CD8-positive, alpha-beta memory T cell (primary cell): ENCODE data around the gene GLYATL2. TPM values are rescaled to one million over a fixed set of nuclear protein-coding genes. Genes with fewer than 3 reads are reported as not detected.

ENCODE experiments used
- CTCF ChIA-PET: fragments of 350-600 bp; sonication (Branson Sonifier 250); formaldehyde crosslinking; loops from one replicate; lab custom pipeline; 2021; ENCODE audit warnings: antibody characterized with exemption; lab: Charles Lee
- POLR2A ChIA-PET: fragments of 350-600 bp; sonication (Branson Sonifier 250); formaldehyde crosslinking; loops from one replicate; lab custom pipeline; 2021; ENCODE audit warnings: antibody characterized with exemption; lab: Charles Lee
- DNase-seq, 5 donors: peaks; one replicate each; pipeline versions ENCODE4 v3.0.0 to v3.0.0-alpha.2; 2020 to 2022; ENCODE audit warnings: mixed read lengths in 1 of 5
- H3K27ac ChIP-seq: one replicate; pipeline ENCODE4 v1.7.0; 2013; ENCODE audit warnings: low read depth, mild to moderate bottlenecking, low read length, moderate library complexity
- H3K27me3 ChIP-seq: 2 replicates; pipeline ENCODE4 v1.7.0; 2013; ENCODE audit warnings: low read length, mild to moderate bottlenecking; ENCODE audit not compliant: insufficient read depth, poor library complexity, severe bottlenecking
- H3K36me3 ChIP-seq: 2 replicates; pipeline ENCODE4 v1.7.0; 2013; ENCODE audit warnings: mild to moderate bottlenecking, low read length, moderate library complexity; ENCODE audit not compliant: insufficient read depth
- H3K4me1 ChIP-seq: 2 replicates; pipeline ENCODE4 v1.7.0; 2013; ENCODE audit warnings: mild to moderate bottlenecking, low read length, moderate library complexity; ENCODE audit not compliant: insufficient read depth
- H3K4me3 ChIP-seq: 2 replicates; pipeline ENCODE4 v1.7.0; 2013; ENCODE audit warnings: mild to moderate bottlenecking, low read length
- H3K9me3 ChIP-seq: 2 replicates; pipeline ENCODE4 v1.7.0; 2013; ENCODE audit warnings: mild to moderate bottlenecking, low read length
- H3K27ac Mint-ChIP-seq, 8 donors: one replicate each; pipeline ENCODE4 v1.8.0; 2020 to 2021; ENCODE audit warnings: mixed read lengths in 8 of 8, mild to moderate bottlenecking in 6 of 8, inconsistent platforms in 3 of 8, moderate library complexity in 3 of 8
- H3K27me3 Mint-ChIP-seq, 2 donors: one replicate each; pipeline ENCODE4 v1.8.0; 2020 to 2021; ENCODE audit warnings: mixed read lengths in 2 of 2, mild to moderate bottlenecking in 1 of 2, moderate library complexity in 1 of 2
- H3K36me3 Mint-ChIP-seq, 3 donors: one replicate each; pipeline ENCODE4 v1.8.0; 2020 to 2021; ENCODE audit warnings: mixed read lengths in 3 of 3, inconsistent platforms in 1 of 3, mild to moderate bottlenecking in 1 of 3
- H3K4me1 Mint-ChIP-seq, 3 donors: one replicate each; pipeline ENCODE4 v1.8.0; 2020 to 2021; ENCODE audit warnings: mixed read lengths in 3 of 3, inconsistent platforms in 1 of 3, mild to moderate bottlenecking in 1 of 3
- H3K4me3 Mint-ChIP-seq, 7 donors: one replicate each; pipeline ENCODE4 v1.8.0; 2020 to 2021; ENCODE audit warnings: mixed read lengths in 7 of 7, mild to moderate bottlenecking in 6 of 7, moderate library complexity in 4 of 7, inconsistent platforms in 2 of 7
- H3K9me3 Mint-ChIP-seq, 5 donors: one replicate each; pipeline ENCODE4 v1.8.0; 2020 to 2022; ENCODE audit warnings: mixed read lengths in 5 of 5, mild to moderate bottlenecking in 3 of 5, moderate library complexity in 2 of 5, inconsistent platforms in 1 of 5
- polyA plus RNA-seq: library from polyadenylated mRNA; unstranded; fragments of 300-500 nt; fragmentation: Illumina TruSeq; gene quantifications from one replicate; pipeline ENCODE4 v1.2.3, GENCODE V29; 2021
- total RNA-seq, 2 experiments: library from RNA; stranded (reverse); gene quantifications; one replicate each; pipeline ENCODE4 v1.2.3, GENCODE V29; 2021

The GLYATL2 gene
- total and polyA plus RNA-seq, 3 experiments from 2014 or later: not detected

DNA sequence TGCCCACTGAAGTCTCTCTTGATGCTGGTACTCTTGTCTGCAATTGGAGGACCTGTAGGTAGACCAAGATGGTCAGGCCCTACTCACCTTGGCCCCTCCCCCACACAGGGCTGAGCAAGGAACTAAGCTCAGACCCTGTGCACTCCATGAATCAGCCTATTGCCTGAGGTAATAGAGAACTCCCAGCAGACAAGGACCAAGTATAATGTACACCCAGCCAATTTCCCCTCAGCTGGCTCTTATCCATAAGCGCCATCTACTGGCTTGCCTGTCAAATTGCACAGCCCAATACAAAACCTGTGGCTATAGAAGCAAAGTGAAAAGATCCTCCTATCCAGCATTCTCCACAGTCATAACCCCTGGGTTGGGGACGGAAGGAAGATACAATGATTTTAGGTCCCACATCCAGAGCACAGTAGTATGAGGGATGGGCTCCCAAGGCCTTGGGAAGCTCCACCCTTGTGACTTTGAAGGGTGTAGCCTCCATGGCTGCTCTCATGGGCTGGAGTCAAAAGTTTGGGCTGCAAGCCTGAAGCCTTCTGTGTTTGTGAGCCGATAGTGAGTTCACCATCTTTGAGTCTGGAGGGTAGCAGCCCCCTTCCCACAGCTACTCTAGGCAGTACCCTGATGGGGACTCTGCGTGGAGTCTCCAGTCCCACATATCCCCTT lies 56.0 kb downstream of the GLYATL2 start:
- H3K27ac ChIP-seq: no peak overlapping the region
- Mint-ChIP-seq H3K36me3 (no peaks in the 10 kb centered on the region), H3K27me3 (peaks cover 2 to 17% of the 10 kb centered on the region in 2 donors), H3K4me1 (no peaks in the 10 kb centered on the region), H3K27ac (no peak overlapping the region), H3K9me3 (peaks cover 0 to 10% (median 0%) of the 10 kb centered on the region in 5 donors), H3K4me3 (no peak overlapping the region)
- ChIA-PET POLR2A (no interaction called here), CTCF (interaction anchor here (0.9 to 1.5 kb wide), 7 partner anchors 12 to 135 kb away, joined by 3 to 7 read pairs (median 3); no protein-coding TSS in a partner anchor)
- H3K4me3 ChIP-seq: no peak overlapping the region
- H3K36me3 ChIP-seq: no peaks in the 10 kb centered on the region
- no peaks in the 10 kb centered on the region for H3K27me3 ChIP-seq
- DNase-seq: peak in 3 of 5 donors; percentile 16 to 66 (median 53)
- H3K4me1 ChIP-seq: peaks cover 4% of the 10 kb centered on the region
- H3K9me3 ChIP-seq: no peaks in the 10 kb centered on the region

DNA sequence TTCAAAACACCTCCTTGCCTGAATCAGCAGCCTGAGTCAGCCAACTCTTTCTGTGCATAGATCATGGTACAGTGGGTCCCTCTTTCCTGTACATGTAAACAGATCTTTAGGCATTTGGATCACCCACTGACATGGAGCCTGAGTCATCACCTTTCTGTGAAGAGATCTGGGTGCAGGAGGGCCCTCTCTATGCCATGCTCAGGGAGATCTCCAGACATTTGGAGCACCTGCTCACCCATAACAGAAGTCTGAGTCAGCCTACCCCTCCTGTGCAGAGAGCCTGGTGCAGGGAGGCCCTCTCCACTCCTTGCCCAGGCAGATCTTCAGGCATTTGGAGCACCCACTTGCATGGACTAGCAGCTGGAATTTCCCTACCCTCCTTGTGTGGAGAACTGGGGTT lies 56.6 kb downstream of the GLYATL2 start:
- no peaks in the 10 kb centered on the region for H3K36me3 ChIP-seq
- CTCF ChIA-PET: interaction anchor here (0.6 to 1.5 kb wide), 8 partner anchors 12 to 169 kb away, joined by 3 to 7 read pairs (median 3); no protein-coding TSS in a partner anchor
- no peaks in the 10 kb centered on the region for H3K9me3 ChIP-seq
- no peak overlapping the region for H3K4me3 ChIP-seq
- H3K27me3 Mint-ChIP-seq: peaks cover 2 to 17% of the 10 kb centered on the region in 2 donors
- no peak overlapping the region for H3K4me3 Mint-ChIP-seq
- no peaks in the 10 kb centered on the region for H3K27me3 ChIP-seq
- H3K9me3 Mint-ChIP-seq: peaks cover 0 to 7% (median 0%) of the 10 kb centered on the region in 5 donors
- no peaks in the 10 kb centered on the region for H3K36me3 Mint-ChIP-seq
- H3K4me1 ChIP-seq: peaks cover 4% of the 10 kb centered on the region
- H3K4me1 Mint-ChIP-seq: no peaks in the 10 kb centered on the region
- no peak for DNase-seq
- POLR2A ChIA-PET: no interaction called here
- no peak overlapping the region for H3K27ac ChIP-seq
- H3K27ac Mint-ChIP-seq: no peak overlapping the region

DNA sequence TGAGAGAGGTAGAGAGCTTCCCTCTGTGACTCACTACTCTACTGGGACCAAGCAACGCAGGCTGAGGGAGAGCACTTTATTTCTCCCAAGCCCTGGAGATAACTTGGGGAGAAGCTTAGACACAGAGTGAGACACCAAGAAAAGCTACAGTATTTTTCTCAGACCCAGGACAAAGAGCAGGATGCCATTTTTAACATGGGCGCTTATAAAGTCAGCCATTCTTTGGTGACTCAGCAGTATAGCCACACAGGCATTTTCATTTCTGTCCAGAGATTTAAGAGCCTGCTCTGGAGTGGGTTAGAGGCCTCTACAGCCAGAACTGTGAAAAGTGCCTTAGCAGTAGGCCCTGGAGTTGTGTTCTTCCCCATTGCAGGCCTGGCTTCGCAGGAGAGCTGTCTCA lies 57.8 kb downstream of the GLYATL2 start:
- Histone ChIP-seq H3K4me1 (peaks cover 4% of the 10 kb centered on the region), H3K27me3 (no peaks in the 10 kb centered on the region), H3K4me3 (no peak overlapping the region), H3K9me3 (no peaks in the 10 kb centered on the region), H3K27ac (no peak overlapping the region), H3K36me3 (no peaks in the 10 kb centered on the region)
- Mint-ChIP-seq H3K27ac (no peak overlapping the region), H3K27me3 (peaks cover 2 to 17% of the 10 kb centered on the region in 2 donors), H3K9me3 (no peaks in the 10 kb centered on the region), H3K4me3 (no peak overlapping the region), H3K36me3 (no peaks in the 10 kb centered on the region), H3K4me1 (no peaks in the 10 kb centered on the region)
- POLR2A ChIA-PET: no interaction called here
- CTCF ChIA-PET: interaction anchor here (1.0 kb wide), 1 partner anchor 10 kb away, joined by 3 read pairs; no protein-coding TSS in a partner anchor
- no peak for DNase-seq

DNA sequence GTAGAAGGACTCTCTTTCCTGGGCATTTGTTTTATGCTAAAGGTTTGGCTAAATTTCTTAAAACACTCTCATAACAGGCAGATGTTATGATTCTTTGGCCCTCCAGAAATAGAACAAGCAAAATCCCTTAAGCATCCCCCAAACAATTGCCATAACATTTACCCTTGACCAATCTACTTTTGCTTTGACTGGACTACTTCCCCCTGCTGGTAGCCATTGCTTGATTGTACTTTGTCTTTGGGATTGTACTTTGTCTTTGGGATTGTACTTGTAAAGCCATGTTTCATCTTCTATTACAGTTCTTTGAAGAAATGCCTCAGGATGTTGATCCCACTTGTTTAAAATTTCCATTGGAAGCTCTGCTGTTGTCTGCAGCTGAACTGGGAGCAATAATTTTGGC lies 59.5 kb downstream of the GLYATL2 start:
- H3K36me3 Mint-ChIP-seq: no peaks in the 10 kb centered on the region
- ChIA-PET CTCF (interaction anchor here (1.1 kb wide), 1 partner anchor 130 kb away, joined by 3 read pairs; no protein-coding TSS in a partner anchor), POLR2A (no interaction called here)
- no peak overlapping the region for H3K27ac Mint-ChIP-seq
- Histone ChIP-seq H3K27me3 (no peaks in the 10 kb centered on the region), H3K9me3 (no peaks in the 10 kb centered on the region), H3K36me3 (no peaks in the 10 kb centered on the region), H3K4me1 (peaks cover 4% of the 10 kb centered on the region), H3K27ac (no peak overlapping the region), H3K4me3 (no peak overlapping the region)
- DNase-seq: no peak
- H3K4me3 Mint-ChIP-seq: no peak overlapping the region
- peaks cover 4 to 7% of the 10 kb centered on the region in 2 donors for H3K27me3 Mint-ChIP-seq
- no peaks in the 10 kb centered on the region for H3K9me3 Mint-ChIP-seq
- no peaks in the 10 kb centered on the region for H3K4me1 Mint-ChIP-seq

Other genes starting within 250 kb of the GLYATL2 start
- gene CNTF, start 222.0 kb downstream of the GLYATL2 start, total RNA-seq: 1 to 10 TPM; 2.9 to 3.4 TPM
- not detected for gene CNTF, start 222.0 kb downstream of the GLYATL2 start, polyA plus RNA-seq
- not detected for gene GLYAT, start 112.8 kb downstream of the GLYATL2 start, total RNA-seq
- gene GLYAT, start 112.8 kb downstream of the GLYATL2 start, polyA plus RNA-seq: not detected
- gene GLYATL1, start 94.8 kb upstream of the GLYATL2 start, total RNA-seq: not detected
- gene GLYATL1, start 94.8 kb upstream of the GLYATL2 start, polyA plus RNA-seq: not detected
- gene GLYATL1B, start 241.6 kb upstream of the GLYATL2 start, total RNA-seq: not detected
- gene GLYATL1B, start 241.6 kb upstream of the GLYATL2 start, polyA plus RNA-seq: not detected